PC-3 (cell line): ENCODE data around the gene LRRC63. TPM values are rescaled to one million over a fixed set of nuclear protein-coding genes. Genes with fewer than 3 reads are reported as not detected.

ENCODE experiments used
- ATAC-seq: fragments of 200-7000 bp; cut with Tn5 transposase; 2 replicates; pipeline ENCODE4 v1.9.1; 2020; ENCODE audit warnings: mild to moderate bottlenecking, moderate library complexity
- BruUV-seq: library from RNA; stranded (reverse); fragments of 400-500 nt; replicated peaks from 2 replicates; lab custom pipeline; 2021; lab: Mats Ljungman, UMichigan
- CTCF ChIA-PET: fragments of 300-600 bp; sonication (Branson Sonifier 250); formaldehyde crosslinking; loops from one replicate; lab custom pipeline; 2022; ENCODE audit warnings: antibody characterized with exemption; lab: Charles Lee
- POLR2A ChIA-PET: fragments of 300-600 bp; sonication (Branson Sonifier 250); formaldehyde crosslinking; loops from one replicate; lab custom pipeline; 2022; ENCODE audit warnings: antibody characterized with exemption; ENCODE audit not compliant: unreplicated experiment; lab: Charles Lee
- DNase-seq: peaks from one replicate; pipeline ENCODE4 v3.0.0-alpha.2; 2015
- H2AFZ ChIP-seq: fragments of 300-600 bp; sonication (generic); 2 replicates; pipeline ENCODE4 v1.6.0; 2016; ENCODE audit warnings: antibody characterized with exemption, low read length
- H3F3A ChIP-seq: fragments of 300-600 bp; sonication (generic); one replicate; pipeline ENCODE4 v1.6.0; 2017; ENCODE audit warnings: antibody characterized with exemption, low read length, control low read depth, mild to moderate bottlenecking; ENCODE audit not compliant: unreplicated experiment
- H3K27ac ChIP-seq: fragments of 300-600 bp; sonication (generic); 2 replicates; pipeline ENCODE4 v1.5.1; 2016; ENCODE audit warnings: mild to moderate bottlenecking, low read length
- H3K27me3 ChIP-seq: fragments of 300-600 bp; sonication (generic); 2 replicates; pipeline ENCODE4 v1.6.1; 2016; ENCODE audit warnings: low read length, mixed read lengths
- H3K36me3 ChIP-seq: fragments of 300-600 bp; sonication (generic); 2 replicates; pipeline ENCODE4 v1.6.1; 2016; ENCODE audit warnings: low read depth, mixed run types, low read length, mixed read lengths
- H3K4me1 ChIP-seq: fragments of 300-600 bp; sonication (generic); 2 replicates; pipeline ENCODE4 v1.5.1; 2016; ENCODE audit warnings: low read length; ENCODE audit not compliant: insufficient read depth
- H3K4me2 ChIP-seq: fragments of 300-600 bp; sonication (generic); 2 replicates; pipeline ENCODE4 v1.6.0; 2016; ENCODE audit warnings: low read length
- H3K4me3 ChIP-seq: fragments of 300-600 bp; sonication (generic); 2 replicates; pipeline ENCODE4 v1.5.1; 2016; ENCODE audit warnings: mild to moderate bottlenecking, low read length, mixed read lengths
- H3K79me2 ChIP-seq: fragments of 300-600 bp; sonication (generic); 2 replicates; pipeline ENCODE4 v1.6.1; 2017; ENCODE audit warnings: low read length, mixed read lengths
- H3K9ac ChIP-seq: fragments of 300-600 bp; sonication (generic); 2 replicates; pipeline ENCODE4 v1.6.0; 2016; ENCODE audit warnings: mild to moderate bottlenecking, low read length
- H3K9me2 ChIP-seq: fragments of 300-600 bp; sonication (generic); replicated peaks from 2 replicates; pipeline ENCODE4 v1.6.1; 2016; ENCODE audit warnings: mixed run types, low read length, mixed read lengths
- H3K9me3 ChIP-seq: fragments of 300-600 bp; sonication (generic); 2 replicates; pipeline ENCODE4 v1.6.1; 2016; ENCODE audit warnings: low read length, mixed read lengths
- H4K20me1 ChIP-seq: fragments of 300-600 bp; sonication (generic); 2 replicates; pipeline ENCODE4 v1.6.1; 2016; ENCODE audit warnings: low read length, mixed read lengths
- CTCF ChIP-seq: fragments of 300-600 bp; sonication (generic); conservative IDR thresholded peaks from 2 replicates; pipeline ENCODE4 v1.5.1; 2017; ENCODE audit warnings: antibody characterized with exemption, low read depth, mild to moderate bottlenecking, low read length
- EZH2 ChIP-seq: fragments of 300-600 bp; sonication (generic); IDR thresholded peaks from one replicate; pipeline ENCODE4 v1.6.1; 2017; ENCODE audit warnings: antibody characterized with exemption, mild to moderate bottlenecking, low read length; ENCODE audit not compliant: unreplicated experiment
- EZH2phosphoT487 ChIP-seq: fragments of 300-600 bp; sonication (generic); IDR thresholded peaks from 2 replicates; pipeline ENCODE4 v1.6.1; 2018; ENCODE audit warnings: mild to moderate bottlenecking, antibody characterized with exemption, low read length, borderline replicate concordance
- intact Hi-C: fragments of 100-400 bp; cut with micrococcal nuclease; formaldehyde crosslinking; loops from 2 replicates; pipeline ENCODE4 v1.9.0; 2023
- total RNA-seq: library from RNA; depleted of rRNA; stranded (reverse); fragments of >200 nt; gene quantifications from 2 replicates; pipeline ENCODE4 v1.2.3, GENCODE V29; 2014

The LRRC63 gene
- total RNA-seq, 1 experiment from 2014 or later: 0.26 TPM

- Histone ChIP-seq H3K27me3 (no peaks in the 10 kb centered on the region), H3K9me3 (no peaks in the 10 kb centered on the region), H3K4me3 (no peak overlapping the region), H3K4me1 (no peaks in the 10 kb centered on the region), H3F3A (no peaks in the 10 kb centered on the region), H3K4me2 (no peak overlapping the region), H3K27ac (no peak overlapping the region), H4K20me1 (no peaks in the 10 kb centered on the region), H3K36me3 (no peaks in the 10 kb centered on the region), H3K9me2 (no peaks in the 10 kb centered on the region), H2AFZ (no peak overlapping the region), H3K79me2 (no peaks in the 10 kb centered on the region), H3K9ac (no peak overlapping the region)
- POLR2A ChIA-PET: no interaction called here
- no peak for ATAC-seq
- CTCF ChIA-PET: no interaction called here
- TF ChIP-seq EZH2 (no peak), CTCF (no peak), EZH2phosphoT487 (no peak)
- intact Hi-C loops: no loop called here
- no TSS peak for BruUV-seq
- no peak for DNase-seq
Measured at GRCh38 chr13:46290434-46290833, 78.7 kb downstream of the LRRC63 start.

GRCh38 chr13:46293436-46293835 lies 81.7 kb downstream of the LRRC63 start:
- no peaks in the 10 kb centered on the region; the same call in 1 of the 2 replicates for H3K4me1 ChIP-seq
- ATAC-seq (no peak), DNase-seq (no peak)
- no peak overlapping the region for H3K9ac ChIP-seq
- no peak overlapping the region for H3K27ac ChIP-seq
- H3K27me3 ChIP-seq: no peaks in the 10 kb centered on the region
- H4K20me1 ChIP-seq: no peaks in the 10 kb centered on the region
- ChIA-PET CTCF (no interaction called here), POLR2A (no interaction called here)
- H3K9me3 ChIP-seq: no peaks in the 10 kb centered on the region
- BruUV-seq: no TSS peak
- intact Hi-C loops: no loop called here
- H3K4me2 ChIP-seq: no peak overlapping the region
- H3K4me3 ChIP-seq: no peak overlapping the region
- TF ChIP-seq CTCF: no peak
- TF ChIP-seq EZH2phosphoT487: no peak
- TF ChIP-seq EZH2: no peak
- H2AFZ ChIP-seq: no peak overlapping the region
- no peaks in the 10 kb centered on the region for H3K9me2 ChIP-seq
- no peaks in the 10 kb centered on the region for H3F3A ChIP-seq
- H3K36me3 ChIP-seq: no peaks in the 10 kb centered on the region
- H3K79me2 ChIP-seq: no peaks in the 10 kb centered on the region

GRCh38 chr13:46295491-46296114 lies 83.9 kb downstream of the LRRC63 start:
- ATAC-seq (peak; percentile 40; the same call in 1 of the 2 replicates), DNase-seq (no peak)
- Histone ChIP-seq H3K36me3 (no peaks in the 10 kb centered on the region), H3K9me3 (no peaks in the 10 kb centered on the region), H3K4me2 (no peak overlapping the region), H3K9ac (no peak overlapping the region), H3K27me3 (no peaks in the 10 kb centered on the region), H3F3A (no peaks in the 10 kb centered on the region), H2AFZ (no peak overlapping the region), H3K9me2 (no peaks in the 10 kb centered on the region), H4K20me1 (no peaks in the 10 kb centered on the region), H3K4me1 (no peaks in the 10 kb centered on the region; the same call in 1 of the 2 replicates), H3K27ac (no peak overlapping the region), H3K4me3 (no peak overlapping the region), H3K79me2 (no peaks in the 10 kb centered on the region)
- TF ChIP-seq EZH2phosphoT487 (no peak), CTCF (no peak), EZH2 (no peak)
- intact Hi-C loops: no loop called here
- CTCF ChIA-PET: interaction anchor here (0.6 kb wide), 1 partner anchor 11 kb away, joined by 4 read pairs; no protein-coding TSS in a partner anchor
- BruUV-seq: TSS peak; percentile 12
- POLR2A ChIA-PET: no interaction called here
